Measurements from ENCODE around the gene GGA2.
A peak's percentile ranks its signal among the peaks of the same experiment; 100 is the strongest.
"Not testable (repeated sequence)": the region's sequence is repeated elsewhere in the genome, so short reads cannot be mapped to it uniquely, and the experiment has no call there.

GGA2 gene

DNA sequence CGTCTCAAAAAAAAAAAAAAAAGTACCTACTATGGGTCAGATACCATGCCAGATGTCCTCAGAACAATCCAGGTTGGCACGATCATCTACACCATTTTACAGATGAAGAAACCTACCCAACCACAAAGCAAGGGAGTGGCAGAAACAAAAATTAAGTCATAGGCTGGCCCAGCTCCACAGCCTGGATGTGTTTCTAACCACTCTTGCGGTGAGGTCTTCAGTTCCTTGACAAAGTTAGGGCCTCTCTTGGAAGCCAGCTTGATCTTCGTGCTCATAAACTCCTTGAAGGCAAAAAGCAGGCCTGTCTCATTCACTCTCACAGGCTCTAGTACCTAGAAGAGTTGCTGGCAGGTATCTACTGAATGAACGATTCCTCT, 6.2 kb downstream of the GGA2 start:
- no peak for DNase-seq

DNA sequence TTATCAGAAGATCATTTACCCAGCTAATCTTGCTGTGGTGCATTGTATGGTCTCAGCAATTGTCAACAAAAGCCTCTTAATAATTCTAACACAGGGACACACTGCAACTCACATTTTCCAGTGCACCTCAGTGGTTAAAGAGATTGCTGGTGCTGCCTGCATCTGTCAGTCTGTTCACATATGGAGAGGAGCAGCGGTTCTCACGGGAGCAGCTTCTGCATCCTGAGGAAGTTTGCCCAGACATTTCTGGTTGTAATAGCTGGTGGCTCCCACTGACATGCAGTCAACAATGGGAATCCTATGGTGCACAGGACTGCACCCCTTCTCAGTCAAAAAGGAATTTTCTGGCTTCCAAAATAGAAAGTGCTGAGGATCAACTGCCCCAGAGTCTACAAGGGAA, 7.8 kb downstream of the GGA2 start:
- DNase-seq, result no peak

DNA sequence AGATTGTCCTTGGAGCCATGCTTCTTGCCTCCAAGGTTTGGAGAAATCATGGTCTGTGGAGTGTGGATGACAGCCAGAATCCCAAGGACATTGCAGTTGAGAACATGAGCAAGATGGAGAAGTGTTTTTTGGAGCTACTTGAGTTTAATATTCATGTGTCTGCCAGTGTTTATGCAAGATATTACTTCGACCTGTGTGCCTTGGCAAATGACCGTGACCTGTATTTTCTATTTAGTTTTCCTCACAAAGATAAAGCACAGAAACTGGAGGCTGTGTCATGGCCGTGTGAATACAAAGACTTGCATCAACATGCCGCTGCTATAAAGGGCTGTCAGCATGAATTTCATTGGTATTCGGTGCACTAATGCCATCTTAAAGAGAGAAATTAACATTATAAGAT, 9.0 kb downstream of the GGA2 start:
- no peak for DNase-seq

DNA sequence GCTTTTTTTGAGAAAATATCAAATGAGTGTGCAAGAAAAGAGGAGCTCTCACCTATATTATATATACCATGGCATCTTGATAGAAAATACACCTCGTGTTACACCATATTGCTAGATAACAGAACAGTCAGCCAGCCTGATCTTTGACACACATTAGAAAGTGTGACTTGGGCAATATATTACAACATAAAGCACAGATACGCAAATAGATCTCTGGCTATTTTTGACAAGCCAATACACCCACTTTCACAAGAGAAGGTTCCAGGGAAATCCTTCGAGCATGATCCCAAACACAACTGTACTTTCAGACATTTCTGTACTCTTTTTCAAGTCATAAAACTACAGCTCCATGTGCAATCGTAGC, 9.4 kb downstream of the GGA2 start:
- DNase-seq, result no peak

DNA sequence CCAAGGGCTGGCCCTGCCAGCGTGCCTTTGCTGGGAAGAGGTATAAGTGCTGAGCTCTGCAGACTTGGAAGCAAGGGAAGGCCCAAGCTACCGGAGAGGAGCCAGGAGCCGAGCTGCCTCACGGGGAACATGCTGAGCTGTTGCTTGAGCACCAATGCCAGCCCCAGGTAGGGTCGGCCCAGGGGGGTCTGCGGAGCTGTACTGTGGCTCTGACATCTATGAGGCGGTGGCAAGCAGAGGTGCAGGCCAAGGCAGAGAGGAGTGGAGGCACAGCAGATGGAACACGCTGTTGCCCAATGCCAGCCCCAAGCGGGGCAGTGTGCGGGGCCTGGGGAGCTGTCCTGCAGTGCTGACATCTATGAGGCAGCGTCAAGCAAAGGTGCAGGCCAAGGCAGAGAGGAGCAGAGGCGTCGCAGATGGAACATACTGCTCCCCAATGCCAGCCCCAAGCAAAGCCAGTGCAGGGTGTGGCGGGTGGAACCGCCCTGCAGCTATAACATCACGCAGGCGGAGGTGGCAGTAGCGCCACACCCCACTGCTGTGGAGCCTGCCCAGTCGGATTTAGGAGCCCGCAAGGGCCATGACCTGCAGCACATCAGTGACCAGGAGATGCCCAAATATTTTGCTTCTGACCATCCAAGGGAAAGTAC, 10.0 kb downstream of the GGA2 start:
- DNase-seq, result no peak

DNA sequence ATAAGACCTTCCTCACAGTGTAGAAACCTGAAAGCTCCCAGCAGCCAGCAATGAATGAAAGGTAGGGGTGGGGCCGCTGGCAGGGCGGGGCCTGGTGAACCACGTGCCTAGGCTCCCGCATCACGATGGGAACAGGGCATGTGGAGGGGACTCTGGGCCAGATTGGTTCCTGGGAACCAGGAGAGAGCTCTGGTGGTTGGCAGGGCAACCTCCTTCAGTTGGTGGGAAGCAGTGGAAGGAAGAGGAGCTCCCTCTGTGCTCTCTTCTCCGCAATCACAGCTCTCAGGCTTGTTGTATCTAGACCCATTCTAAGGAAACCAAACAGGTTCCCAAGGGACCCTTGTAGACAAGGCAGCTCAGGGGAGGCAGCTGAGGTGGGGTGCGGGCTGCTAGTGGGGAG, 10.5 kb downstream of the GGA2 start:
- DNase-seq, result no peak

DNA sequence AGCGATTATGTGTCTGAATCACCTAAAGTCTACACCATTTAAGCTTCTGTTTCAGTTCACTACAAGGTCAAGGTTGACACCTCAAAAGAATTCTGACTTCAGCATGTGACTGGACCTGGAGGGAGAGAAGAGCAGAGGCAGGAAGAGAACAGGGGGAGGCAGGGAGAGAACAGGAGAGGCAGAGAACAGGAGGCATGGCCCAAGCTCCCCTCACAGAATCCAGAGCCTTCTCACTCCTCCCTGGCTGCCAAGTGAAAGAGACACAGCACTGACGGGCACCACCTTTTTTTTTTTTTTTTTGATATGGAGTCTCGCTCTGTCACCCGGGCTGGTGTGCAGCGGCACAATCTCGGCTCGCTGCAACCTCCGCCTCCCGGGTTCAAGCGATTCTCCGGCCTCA, 11.4 kb downstream of the GGA2 start:
- no peak for DNase-seq

DNA sequence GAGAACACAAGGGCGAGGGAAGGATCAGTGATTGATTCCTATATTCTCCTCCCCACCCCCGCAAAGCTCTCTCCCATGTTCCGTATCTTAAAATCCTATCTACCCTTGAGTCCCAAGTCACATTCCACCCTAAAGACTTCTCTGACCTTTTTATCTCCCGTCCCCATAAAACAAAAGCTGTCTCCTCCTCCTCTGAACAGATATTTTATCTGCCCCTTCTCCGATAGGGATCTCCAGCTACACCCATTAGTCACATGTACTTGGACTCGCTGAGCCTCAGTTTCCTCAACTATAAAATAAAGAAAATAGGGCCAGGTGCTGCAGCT, 12.8 kb downstream of the GGA2 start:
- no peak for DNase-seq

DNA sequence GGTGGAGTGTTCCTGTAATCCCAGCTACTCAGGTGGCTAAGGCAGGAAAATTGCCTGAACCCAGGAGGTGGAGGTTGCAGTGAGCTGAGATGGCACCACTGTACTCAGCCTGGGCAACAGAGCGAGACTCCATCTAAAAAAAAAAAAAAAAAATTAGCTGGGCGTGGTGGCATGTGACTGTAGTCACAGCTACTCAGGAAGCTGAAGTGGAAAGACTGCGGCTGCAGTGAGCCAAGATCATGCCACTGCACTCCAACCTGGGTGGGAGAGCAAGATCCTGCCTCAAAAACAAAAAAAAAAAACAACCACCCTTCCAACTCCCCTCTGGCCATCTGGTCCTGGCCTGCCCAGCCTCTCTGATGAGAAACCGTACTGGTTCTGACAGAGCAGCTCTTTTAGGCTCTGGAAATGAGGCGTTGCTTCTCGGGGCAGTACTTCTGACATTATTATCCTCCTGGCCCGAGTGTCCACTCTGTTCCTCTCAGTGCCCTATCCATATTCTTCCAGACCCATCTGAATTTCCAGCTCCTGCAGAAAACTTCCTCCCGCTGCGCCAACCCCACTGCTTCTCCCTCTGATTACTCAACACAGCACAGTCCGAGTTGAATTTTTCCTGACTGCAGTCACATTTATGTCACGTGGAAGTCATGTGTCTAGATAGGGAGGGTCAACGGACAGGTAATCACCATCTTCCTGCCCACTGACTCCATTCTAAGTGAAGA, 13.3 kb downstream of the GGA2 start:
- no peak for DNase-seq

DNA sequence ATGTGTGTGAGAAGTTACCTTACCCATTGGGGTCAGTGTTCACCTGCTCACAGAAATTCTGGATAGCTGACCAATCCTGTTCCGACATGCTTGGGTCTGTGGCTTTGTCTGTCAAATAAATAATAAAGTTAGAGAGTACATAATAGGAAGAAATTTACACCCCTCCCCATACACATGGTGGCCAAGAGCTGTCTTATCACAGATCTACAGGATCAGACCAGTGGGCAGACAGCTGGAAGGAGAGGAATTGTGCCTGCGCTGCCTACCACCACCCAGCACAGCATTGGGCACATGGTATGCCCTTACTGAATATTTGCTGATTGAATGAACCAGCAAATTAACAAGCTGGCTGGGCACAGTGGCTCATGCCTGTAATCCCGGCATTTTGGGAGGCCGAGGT, 14.6 kb downstream of the GGA2 start:
- DNase-seq, result no peak

DNA sequence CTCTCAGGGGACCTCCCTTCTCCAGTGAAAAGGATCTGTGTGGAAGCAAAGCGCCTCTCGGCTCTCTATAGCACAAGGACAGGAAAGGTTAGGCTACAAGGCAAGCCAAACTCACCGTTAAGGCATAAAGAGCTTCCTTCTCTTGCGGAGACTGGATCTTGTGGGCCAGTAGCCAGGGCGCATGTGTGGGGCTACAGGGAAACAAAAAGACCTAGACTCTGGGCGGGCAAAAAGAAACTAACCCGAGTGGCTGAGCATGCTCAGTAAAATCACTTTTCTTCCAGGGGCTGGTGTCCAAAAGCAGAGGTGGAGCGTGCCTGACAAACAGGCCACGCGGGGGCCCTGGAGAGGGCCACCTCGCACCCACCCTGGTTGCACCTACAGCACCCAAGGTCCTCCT, 16.1 kb downstream of the GGA2 start:
- DNase-seq, result no peak

DNA sequence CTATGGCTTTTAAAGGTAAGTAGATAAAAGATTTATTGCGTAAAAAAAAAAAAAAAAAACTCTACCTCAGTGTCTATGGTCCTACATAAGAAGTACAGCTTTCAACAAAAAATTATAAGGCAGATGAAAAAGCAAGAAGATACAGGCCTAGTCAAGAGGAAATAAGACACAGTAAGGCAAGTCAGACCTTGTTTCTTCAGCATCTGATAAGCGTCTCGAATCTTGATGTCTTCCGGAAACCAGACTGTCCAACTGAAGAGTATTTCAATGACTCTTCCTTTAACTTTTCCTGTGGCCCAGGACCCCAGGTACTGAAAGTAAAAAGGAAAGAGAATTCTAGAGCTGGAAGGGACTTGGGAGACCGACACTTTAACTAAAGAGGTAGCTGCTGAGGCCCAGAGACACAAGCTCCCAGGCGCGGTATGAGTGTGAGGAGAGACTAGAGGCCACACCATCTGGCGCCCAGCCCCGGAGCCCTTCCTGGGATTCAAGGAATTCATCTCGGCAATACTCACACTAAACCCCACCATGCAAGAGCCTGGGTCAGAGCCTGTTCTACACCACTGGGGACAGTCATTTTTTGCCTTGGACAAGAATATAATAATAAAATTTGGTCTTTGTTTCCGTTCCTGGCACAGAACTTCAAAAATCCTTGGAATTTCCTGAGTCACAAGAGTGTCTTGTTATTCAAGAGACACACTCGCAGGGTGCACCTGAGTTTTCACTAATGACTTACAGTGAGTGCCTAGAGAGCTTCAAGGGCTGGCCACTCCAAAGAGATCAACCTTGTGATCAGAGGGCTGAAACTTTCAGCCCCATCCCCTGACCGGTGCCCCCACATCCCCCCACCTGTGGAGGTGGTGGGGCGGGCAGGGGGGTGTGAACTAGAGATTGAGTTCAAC, 18.6 kb downstream of the GGA2 start:
- DNase-seq, result no peak

DNA sequence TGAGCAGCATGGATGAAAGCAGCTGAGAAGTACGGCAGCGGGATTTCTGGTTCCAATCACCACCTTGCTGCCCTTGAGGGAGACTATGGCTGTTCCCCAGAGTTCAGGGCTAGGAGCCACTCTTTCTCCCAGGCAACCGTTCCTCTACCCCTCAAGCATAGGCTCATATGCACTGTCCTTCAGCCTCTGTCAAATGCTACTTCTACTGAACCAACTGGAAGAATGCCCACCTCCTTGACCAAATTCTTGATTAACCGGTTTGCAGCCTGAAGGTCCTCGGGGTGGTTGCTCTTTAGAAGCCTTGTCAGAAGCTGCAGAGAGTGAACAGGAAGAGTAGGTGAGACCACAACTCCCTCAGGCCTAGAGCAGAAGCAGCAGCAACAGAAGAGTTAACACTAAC, 23.8 kb downstream of the GGA2 start:
- no peak for DNase-seq

DNA sequence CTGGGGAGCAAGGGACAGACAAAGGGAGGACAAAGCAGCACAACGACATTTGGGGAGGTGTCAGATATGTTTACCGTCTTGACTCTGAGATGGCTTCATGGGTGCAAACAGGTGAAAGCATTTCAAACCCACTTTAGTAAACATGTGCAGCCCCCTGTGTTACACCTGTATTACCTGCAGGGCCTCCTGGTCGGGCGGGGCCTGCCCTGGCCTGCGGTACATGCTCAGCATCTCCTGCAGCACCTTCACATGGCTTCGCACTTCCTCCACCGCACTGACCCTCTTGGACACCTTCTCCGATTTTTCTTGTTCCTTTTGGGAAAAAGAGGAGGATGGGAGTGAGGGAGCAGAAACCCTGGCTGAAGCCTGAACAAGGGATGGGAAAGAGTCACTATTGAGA, 24.5 kb downstream of the GGA2 start:
- no peak for DNase-seq

DNA sequence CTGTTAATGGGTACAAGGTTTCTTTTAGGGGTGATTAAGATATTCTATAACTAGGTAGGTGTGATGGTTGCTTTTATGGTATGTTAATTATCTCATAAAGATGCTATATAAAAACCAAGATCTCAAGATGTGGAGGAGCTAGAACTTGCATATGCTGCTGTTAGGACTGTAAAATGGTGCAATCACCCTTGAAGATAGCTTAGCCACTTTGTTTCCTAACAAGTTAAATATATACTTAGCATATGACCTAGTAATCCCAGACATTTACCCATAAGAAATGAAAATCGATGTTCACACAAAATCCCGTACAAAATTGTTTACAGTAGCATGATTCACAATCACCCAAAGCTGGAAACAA, 25.1 kb downstream of the GGA2 start:
- DNase-seq, result no peak

DNA sequence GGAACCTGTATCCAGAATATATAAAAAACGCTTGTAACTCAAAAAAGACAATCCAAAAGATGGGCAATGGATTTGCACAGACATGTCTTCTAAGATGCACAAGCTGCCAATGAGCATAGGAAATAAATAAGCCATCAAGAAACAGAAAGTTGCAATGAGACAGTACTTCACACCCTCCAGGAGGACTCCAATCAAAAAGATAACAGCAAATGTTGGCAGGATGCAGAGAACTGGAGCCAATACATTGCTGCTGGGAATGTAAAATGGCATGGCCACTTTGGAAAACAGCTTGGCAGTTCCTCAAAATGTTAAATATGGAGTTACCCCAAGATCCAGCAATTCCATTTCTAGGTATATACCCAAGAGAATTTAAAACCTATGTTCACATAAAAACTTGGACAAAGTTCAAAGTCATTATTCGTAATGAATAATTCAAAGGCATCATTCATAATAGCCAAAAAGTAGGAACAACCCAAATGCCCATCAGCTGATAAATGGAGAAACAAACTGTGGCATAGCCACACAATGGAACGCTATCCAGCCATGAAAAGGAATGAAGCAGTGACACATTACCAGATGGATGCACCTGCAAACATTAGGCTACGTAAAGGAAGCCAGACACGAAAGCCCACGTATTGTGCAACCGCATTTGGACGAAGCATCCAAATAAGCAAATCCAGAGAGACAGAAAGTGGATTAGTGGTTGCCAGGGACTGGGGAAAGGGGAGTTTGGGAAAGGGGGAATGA, 25.6 kb downstream of the GGA2 start:
- no peak for DNase-seq

DNA sequence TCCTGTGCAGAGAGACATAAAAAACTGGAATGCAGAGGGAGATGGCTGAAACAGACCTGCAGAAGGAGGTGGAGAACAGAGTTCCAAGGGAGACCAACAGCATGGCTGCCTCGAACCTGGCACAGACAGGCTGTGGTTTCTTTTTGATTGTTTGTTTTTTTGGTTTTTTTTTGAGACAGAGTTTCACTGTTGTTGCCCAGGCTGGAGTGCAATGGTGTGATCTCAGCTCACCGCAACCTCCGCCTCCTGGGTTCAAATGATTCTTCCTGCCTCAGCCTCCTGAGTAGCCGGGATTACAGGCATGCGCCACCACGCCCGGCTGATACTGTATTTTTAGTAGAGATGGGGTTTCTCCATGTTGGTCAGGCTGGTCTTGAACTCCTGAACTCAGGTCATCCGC, 26.8 kb downstream of the GGA2 start:
- DNase-seq, result not testable (repeated sequence)

DNA sequence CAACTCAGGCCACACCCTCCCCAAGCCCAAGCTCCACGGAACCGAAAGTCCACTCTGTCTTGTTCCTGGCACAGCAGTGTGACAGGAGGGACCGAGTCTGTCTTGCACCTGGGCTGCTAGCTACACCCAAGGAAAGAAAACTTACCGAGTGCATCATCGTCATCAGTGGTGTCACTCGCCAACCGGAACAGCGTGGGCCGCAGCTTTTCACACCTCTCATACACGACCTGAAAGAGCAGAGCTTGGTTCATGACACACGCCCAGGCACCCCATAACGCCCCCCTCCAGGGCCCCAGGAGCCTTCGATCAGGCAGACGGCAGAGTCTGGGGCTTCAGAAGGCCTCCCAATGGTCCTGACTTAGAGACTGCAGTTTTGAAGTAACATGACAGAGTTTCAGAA, 27.5 kb downstream of the GGA2 start:
- DNase-seq, result peak; percentile 12

DNA sequence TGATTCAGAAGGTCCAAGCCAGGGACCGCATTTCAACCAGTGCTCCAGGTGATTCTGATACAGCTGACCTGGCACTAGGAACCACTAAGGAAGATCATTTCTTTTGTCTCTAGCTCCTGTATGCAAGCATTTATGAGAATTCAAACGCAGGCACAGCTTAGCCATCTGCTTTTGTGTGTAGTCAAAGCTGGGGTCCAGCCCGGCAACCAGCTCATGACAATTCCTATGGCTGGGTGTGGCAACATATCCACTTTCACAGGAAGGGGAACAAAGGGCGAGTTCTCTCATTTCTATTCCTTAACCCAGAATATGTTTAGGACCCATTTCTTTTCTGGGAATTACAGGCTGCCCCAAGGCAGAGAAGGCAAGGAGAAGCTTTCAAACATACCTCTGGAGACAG, 30.0 kb downstream of the GGA2 start:
- DNase-seq, result no peak

DNA sequence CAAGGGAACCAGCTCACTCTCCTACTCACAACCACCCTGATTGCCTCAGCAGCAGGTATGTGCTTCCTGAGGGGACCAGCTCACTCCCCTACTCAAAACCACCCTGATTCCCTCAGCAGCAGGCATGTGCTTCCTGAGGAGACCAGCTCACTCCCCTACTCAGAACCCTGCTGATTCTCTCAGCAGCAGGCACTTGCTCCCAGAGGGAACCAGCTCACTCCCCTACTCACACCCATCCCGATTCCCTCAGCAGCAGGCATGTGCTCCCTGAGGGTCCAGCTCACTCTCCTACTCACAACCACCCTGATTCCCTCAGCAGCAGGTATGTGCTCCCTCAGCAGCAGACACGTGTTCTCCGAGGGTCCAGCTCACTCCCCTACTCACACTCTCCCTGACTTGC, 31.2 kb downstream of the GGA2 start:
- DNase-seq, result no peak

DNA sequence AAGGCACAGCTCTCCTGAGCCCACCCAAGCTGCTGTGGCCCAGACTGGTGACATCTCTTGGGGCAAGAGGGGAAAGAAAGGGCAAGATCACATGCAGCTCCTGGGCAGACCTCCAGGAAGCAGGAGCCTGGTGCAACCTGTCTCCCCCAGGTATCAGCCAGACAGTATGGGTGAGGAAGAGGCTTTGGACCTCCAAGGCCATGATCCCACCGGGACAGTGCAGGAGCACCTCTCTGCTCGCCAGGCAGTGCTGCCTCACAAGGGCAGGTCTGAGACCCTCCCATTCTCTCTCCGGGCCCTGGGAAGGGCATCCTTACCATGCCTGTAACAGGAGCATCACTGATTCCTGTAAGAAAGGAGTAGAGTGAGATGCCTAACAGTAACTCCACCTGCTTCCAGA, 31.7 kb downstream of the GGA2 start:
- no peak for DNase-seq

DNA sequence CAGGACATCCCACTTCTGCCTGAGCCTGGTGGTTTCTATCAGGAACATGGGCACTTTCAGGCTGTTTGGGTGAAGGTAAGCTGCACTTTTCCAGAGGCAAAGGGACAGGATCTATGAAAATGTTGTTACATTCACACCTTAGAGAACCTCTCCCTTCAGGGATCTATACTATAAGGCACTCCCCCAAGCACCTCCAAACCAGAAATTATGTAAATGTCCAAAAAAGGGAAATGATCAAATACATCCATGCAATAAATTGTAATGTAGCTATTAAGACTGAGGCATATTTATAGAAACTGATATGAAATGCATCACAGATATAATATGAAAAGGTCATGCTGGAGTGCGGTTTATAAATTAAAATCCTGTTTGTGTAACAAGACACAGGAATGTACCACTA, 34.0 kb downstream of the GGA2 start:
- no peak for DNase-seq

DNA sequence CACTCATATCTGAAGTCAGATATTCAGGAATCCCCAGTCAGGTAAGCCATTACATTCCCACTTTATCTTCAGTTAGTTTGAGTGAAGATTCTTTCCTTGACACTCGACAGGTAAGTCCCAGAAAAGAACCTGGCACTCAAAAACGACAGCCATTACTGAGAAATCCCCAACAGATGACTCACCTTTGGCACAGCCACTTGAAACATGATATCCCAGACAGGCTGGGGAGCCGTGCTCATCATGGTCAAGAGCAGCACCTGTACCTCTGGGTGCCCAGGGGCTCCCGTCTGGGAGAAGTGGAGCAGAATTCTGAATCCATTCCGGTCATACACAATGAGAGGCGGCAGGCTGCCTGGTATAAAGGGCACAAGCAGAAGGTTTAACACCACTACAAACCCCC, 40.5 kb downstream of the GGA2 start:
- DNase-seq, result no peak
